Transverse colon (tissue), 4 donors: Measurements from ENCODE around the gene GJE1. TPM values are rescaled to one million over a fixed set of nuclear protein-coding genes. Genes with fewer than 3 reads are reported as not detected.
"Not testable (repeated sequence)": the region's sequence is repeated elsewhere in the genome, so short reads cannot be mapped to it uniquely, and the experiment has no call there.

Experiments
- DNase-seq: peaks from one replicate; pipeline ENCODE4 v3.0.0-alpha.2; 2019
- H3K27ac ChIP-seq, 4 donors: fragments of 200-600 bp; sonication (generic); 2 replicates each; pipeline ENCODE4 v1.5.1; 2016 to 2018; ENCODE audit warnings: inconsistent platforms in 4 of 4
- H3K27me3 ChIP-seq: fragments of 200-600 bp; sonication (generic); 2 replicates; pipeline ENCODE4 v1.5.1; 2017; ENCODE audit warnings: inconsistent platforms
- H3K36me3 ChIP-seq, 4 donors: fragments of 200-600 bp; sonication (generic); 2 replicates each; pipeline ENCODE4 v1.5.1; 2017 to 2019; ENCODE audit warnings: inconsistent platforms in 4 of 4
- H3K4me1 ChIP-seq, 4 donors: fragments of 200-600 bp; sonication (generic); 2 replicates each; pipeline ENCODE4 v1.5.1; 2017 to 2020; ENCODE audit warnings: inconsistent platforms in 4 of 4
- H3K4me3 ChIP-seq, 4 donors: fragments of 200-600 bp; sonication (generic); 1 replicate in 1 of 4; 2 replicates in 3 of 4; pipeline versions ENCODE4 v1.5.1 to v1.6.1; 2017 to 2019; ENCODE audit warnings: inconsistent platforms in 4 of 4
- H3K9me3 ChIP-seq, 2 donors: fragments of 200-600 bp; sonication (generic); 2 replicates each; pipeline ENCODE4 v1.5.1; 2017 to 2019; ENCODE audit warnings: inconsistent platforms in 2 of 2
- EP300 ChIP-seq: sonication (generic); formaldehyde crosslinking; IDR thresholded peaks from one replicate; pipeline ENCODE4 v1.6.1; 2017; ENCODE audit warnings: antibody characterized with exemption, low read depth
- POLR2A ChIP-seq: fragments of 450-650 bp; IDR thresholded peaks from one replicate; pipeline ENCODE4 v1.6.1; 2016; ENCODE audit warnings: antibody characterized with exemption, mild to moderate bottlenecking, moderate library complexity
- POLR2AphosphoS5 ChIP-seq, 3 donors: sonication (generic); formaldehyde crosslinking; IDR thresholded peaks; one replicate each; pipeline ENCODE4 v1.6.1; 2016; ENCODE audit warnings: antibody characterized with exemption in 3 of 3
- WGBS, 2 donors: methylation state at CpG; one replicate each; pipeline ENCODE4 v1.1.5; 2018; ENCODE audit warnings: low coverage in 1 of 2; 5-methylcytosine and 5-hydroxymethylcytosine counted together
- in situ Hi-C, 4 donors: fragments of 200-750 bp; cut with MboI; loops; one replicate each; pipeline versions ENCODE4 v1.15.0 to v1.15.1; 2017; ENCODE audit warnings: low sequenced_read_pairs in 3 of 4, low pct_ligation_motif_present in 1 of 4, low pct_unique_long_range_greater_than_20kb in 1 of 4
- intact Hi-C: fragments of 100-400 bp; cut with DNase I; formaldehyde crosslinking; loops from one replicate; pipeline ENCODE4 v1.15.1; 2023; ENCODE audit warnings: low total_unique reads
- total RNA-seq, 4 donors: library from RNA; depleted of rRNA; stranded (reverse); fragments of >200 nt; gene quantifications; one replicate each; pipeline ENCODE4 v1.1.0, GENCODE V29; 2016
- TF ChIP-seq, protein P1 (sequence below), 5 experiments: fragments of 200-600 bp in 3 of 5; fragments of 450-650 bp in 2 of 5; sonication (generic) in 3 of 5; IDR thresholded peaks; 1 replicate in 2 of 5; 2 replicates in 3 of 5; pipeline ENCODE4 v1.5.1; 2016 to 2017; ENCODE audit warnings: antibody characterized with exemption in 5 of 5, inconsistent platforms in 3 of 5, mild to moderate bottlenecking in 2 of 5, moderate library complexity in 1 of 5

The GJE1 gene
- total RNA-seq, 4 donors from 2014 or later = not detected

- Histone ChIP-seq H3K36me3 (no peaks in the 10 kb centered on the region), H3K9me3 (no peaks in the 10 kb centered on the region), H3K27ac (no peak overlapping the region), H3K27me3 (no peaks in the 10 kb centered on the region), H3K4me3 (no peak overlapping the region), H3K4me1 (no peaks in the 10 kb centered on the region)
- intact Hi-C loops = no loop called here
- in situ Hi-C loops = loop anchor here in 2 of 4 donors (25.0 kb wide), 1 partner anchor 434 kb away; no protein-coding TSS in a partner anchor
- TF ChIP-seq, protein P1, sequence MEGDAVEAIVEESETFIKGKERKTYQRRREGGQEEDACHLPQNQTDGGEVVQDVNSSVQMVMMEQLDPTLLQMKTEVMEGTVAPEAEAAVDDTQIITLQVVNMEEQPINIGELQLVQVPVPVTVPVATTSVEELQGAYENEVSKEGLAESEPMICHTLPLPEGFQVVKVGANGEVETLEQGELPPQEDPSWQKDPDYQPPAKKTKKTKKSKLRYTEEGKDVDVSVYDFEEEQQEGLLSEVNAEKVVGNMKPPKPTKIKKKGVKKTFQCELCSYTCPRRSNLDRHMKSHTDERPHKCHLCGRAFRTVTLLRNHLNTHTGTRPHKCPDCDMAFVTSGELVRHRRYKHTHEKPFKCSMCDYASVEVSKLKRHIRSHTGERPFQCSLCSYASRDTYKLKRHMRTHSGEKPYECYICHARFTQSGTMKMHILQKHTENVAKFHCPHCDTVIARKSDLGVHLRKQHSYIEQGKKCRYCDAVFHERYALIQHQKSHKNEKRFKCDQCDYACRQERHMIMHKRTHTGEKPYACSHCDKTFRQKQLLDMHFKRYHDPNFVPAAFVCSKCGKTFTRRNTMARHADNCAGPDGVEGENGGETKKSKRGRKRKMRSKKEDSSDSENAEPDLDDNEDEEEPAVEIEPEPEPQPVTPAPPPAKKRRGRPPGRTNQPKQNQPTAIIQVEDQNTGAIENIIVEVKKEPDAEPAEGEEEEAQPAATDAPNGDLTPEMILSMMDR (IDR thresholded peaks at IDR 0.05) = no peak
- no peak for TF ChIP-seq EP300
- no peak for TF ChIP-seq POLR2AphosphoS5 (IDR thresholded peaks at IDR 0.05)
- no peak for TF ChIP-seq POLR2A
- WGBS, 2 donors = 71 to 72% methylated on average over 3 of the region's 3 CpGs
- no peak for DNase-seq
Measured at GRCh38 chr6:142121342-142121741, 11.4 kb upstream of the GJE1 start.

GRCh38 chr6:142130814-142131213 lies 1.9 kb upstream of the GJE1 start:
- no peak for TF ChIP-seq POLR2AphosphoS5 (IDR thresholded peaks at IDR 0.05)
- TF ChIP-seq, protein P1 (IDR thresholded peaks at IDR 0.05) = no peak
- no peak for TF ChIP-seq EP300
- TF ChIP-seq POLR2A = no peak
- intact Hi-C loops (no loop called here), in situ Hi-C loops (no loop called here)
- Histone ChIP-seq H3K4me3 (no peak overlapping the region), H3K27ac (no peak overlapping the region), H3K36me3 (no peaks in the 10 kb centered on the region), H3K4me1 (no peaks in the 10 kb centered on the region), H3K27me3 (no peaks in the 10 kb centered on the region), H3K9me3 (no peaks in the 10 kb centered on the region)
- 75 to 76% methylated on average over 1 of the region's 1 CpG for WGBS, 2 donors
- no peak for DNase-seq

GRCh38 chr6:142138876-142139275 lies 6.2 kb downstream of the GJE1 start:
- no peak for TF ChIP-seq POLR2A
- TF ChIP-seq, protein P1 (IDR thresholded peaks at IDR 0.05) = no peak
- no peak for TF ChIP-seq POLR2AphosphoS5 (IDR thresholded peaks at IDR 0.05)
- DNase-seq = no peak
- Histone ChIP-seq H3K9me3 (no peaks in the 10 kb centered on the region), H3K4me3 (no peak overlapping the region), H3K36me3 (no peaks in the 10 kb centered on the region), H3K27me3 (peaks cover 7% of the 10 kb centered on the region), H3K4me1 (no peaks in the 10 kb centered on the region), H3K27ac (no peak overlapping the region)
- in situ Hi-C loops (no loop called here), intact Hi-C loops (no loop called here)
- WGBS, 2 donors = 44 to 91% methylated on average over 1 to 2 of the region's 2 CpGs

- H3K4me1 ChIP-seq, in situ Hi-C loops, H3K36me3 ChIP-seq, H3K4me3 ChIP-seq, DNase-seq, H3K27ac ChIP-seq, H3K9me3 ChIP-seq, intact Hi-C loops, H3K27me3 ChIP-seq: not testable (repeated sequence)
- 88 to 91% methylated on average over 11 to 13 of the region's 13 CpGs for WGBS, 2 donors
Measured at GRCh38 chr6:142141531-142141930, 8.8 kb downstream of the GJE1 start.
